DMS114 treated with DMSO at 0.1 percent for 48 hours (cell line): ENCODE measurements around the gene BCAR3.
"Not testable (repeated sequence)": the region's sequence is repeated elsewhere in the genome, so short reads cannot be mapped to it uniquely, and the experiment has no call there.

Experiments used
- DNase-seq: peaks from one replicate; lab custom pipeline; 2025; ENCODE audit not compliant: unreplicated experiment; lab: John Stamatoyannopoulos, UW

The BCAR3 gene

GRCh38 chr1:93707956-93708355, 26.3 kb upstream of the BCAR3 start:
- DNase-seq = no peak

- no peak for DNase-seq
Observed at GRCh38 chr1:93705892-93706500, 24.4 kb upstream of the BCAR3 start.

- DNase-seq = no peak
Observed at GRCh38 chr1:93704052-93704451, 22.4 kb upstream of the BCAR3 start.

- DNase-seq = no peak
Observed at GRCh38 chr1:93703643-93704042, 22.0 kb upstream of the BCAR3 start.

- no peak for DNase-seq
Observed at GRCh38 chr1:93702828-93703183, 21.2 kb upstream of the BCAR3 start.

- DNase-seq = no peak
Observed at GRCh38 chr1:93702111-93702827, 20.6 kb upstream of the BCAR3 start.

- no peak for DNase-seq
Observed at GRCh38 chr1:93701629-93702028, 20.0 kb upstream of the BCAR3 start.

- no peak for DNase-seq
Observed at GRCh38 chr1:93700532-93701469, 19.2 kb upstream of the BCAR3 start.

- no peak for DNase-seq
Observed at GRCh38 chr1:93699503-93700168, 18.0 kb upstream of the BCAR3 start.

GRCh38 chr1:93699049-93699384, 17.4 kb upstream of the BCAR3 start:
- no peak for DNase-seq

- no peak for DNase-seq
Observed at GRCh38 chr1:93698329-93699048, 16.9 kb upstream of the BCAR3 start.

- DNase-seq = not testable (repeated sequence)
Observed at GRCh38 chr1:93697566-93697965, 15.9 kb upstream of the BCAR3 start.

- DNase-seq = no peak
Observed at GRCh38 chr1:93695411-93696005, 13.9 kb upstream of the BCAR3 start.

- no peak for DNase-seq
Observed at GRCh38 chr1:93694819-93695218, 13.2 kb upstream of the BCAR3 start.

GRCh38 chr1:93694039-93694438, 12.4 kb upstream of the BCAR3 start:
- no peak for DNase-seq

GRCh38 chr1:93692983-93693591, 11.4 kb upstream of the BCAR3 start:
- no peak for DNase-seq

- no peak for DNase-seq
Observed at GRCh38 chr1:93692451-93692861, 10.8 kb upstream of the BCAR3 start.

GRCh38 chr1:93692026-93692425, 10.4 kb upstream of the BCAR3 start:
- DNase-seq = no peak

- no peak for DNase-seq
Observed at GRCh38 chr1:93690921-93691789, 9.5 kb upstream of the BCAR3 start.
